Measurements from ENCODE around the gene ANXA6.

- TF ChIP-seq CTCF (IDR thresholded peaks at IDR 0.05; ENCODE audit: borderline replicate concordance, extremely low read depth, low read length, poor library complexity, severe bottlenecking) = no peak
- no peak for TF ChIP-seq EZH2 (IDR thresholded peaks at IDR 0.05; ENCODE audit: borderline replicate concordance, low read depth, low read length, severe bottlenecking)
Observed at GRCh38 chr5:151186052-151186451, 28.5 kb upstream of the ANXA6 start.
